MM.1S (cell line): Measurements from ENCODE around the gene FAM24B.

ENCODE experiments used
- EZH2 ChIP-seq: fragments of 300-600 bp; sonication (generic); optimal IDR thresholded peaks from 2 replicates; pipeline ENCODE3; 2017; ENCODE audit warnings: low read depth, mild to moderate bottlenecking, antibody characterized with exemption, low read length, mixed read lengths
- EZH2phosphoT487 ChIP-seq: fragments of 300-600 bp; sonication (generic); IDR thresholded peaks from 2 replicates; pipeline ENCODE4 v1.6.1; 2018; ENCODE audit warnings: antibody characterized with exemption, low read length
- TF ChIP-seq, protein P1 (sequence below): fragments of 300-600 bp; sonication (generic); IDR thresholded peaks from 2 replicates; pipeline ENCODE4 v1.5.1; 2016; ENCODE audit warnings: antibody characterized with exemption, low read length, mixed read lengths

DNA sequence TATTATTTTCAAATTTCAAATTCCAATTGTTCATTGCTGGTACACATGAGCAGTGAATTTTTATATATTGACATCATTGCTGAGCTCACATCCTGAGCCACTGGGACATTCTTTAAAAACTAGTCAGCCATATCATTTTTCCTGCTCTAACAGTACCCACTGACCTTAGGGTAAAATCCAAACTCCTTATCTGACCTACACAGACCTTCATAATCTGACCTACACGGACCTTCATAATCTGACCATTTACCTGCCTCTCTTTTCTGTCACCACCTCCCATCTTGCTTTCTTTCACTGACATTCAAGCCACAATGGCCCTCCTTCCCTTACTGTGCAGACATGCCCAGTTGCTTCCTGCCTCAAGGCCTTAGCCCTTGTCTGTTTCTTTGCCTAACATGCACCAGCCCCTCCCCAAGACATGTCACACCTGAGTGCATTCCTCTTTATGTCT is 17.6 kb downstream of the FAM24B start:
- TF ChIP-seq EZH2phosphoT487 (no peak), EZH2 (no peak)
- TF ChIP-seq, protein P1, sequence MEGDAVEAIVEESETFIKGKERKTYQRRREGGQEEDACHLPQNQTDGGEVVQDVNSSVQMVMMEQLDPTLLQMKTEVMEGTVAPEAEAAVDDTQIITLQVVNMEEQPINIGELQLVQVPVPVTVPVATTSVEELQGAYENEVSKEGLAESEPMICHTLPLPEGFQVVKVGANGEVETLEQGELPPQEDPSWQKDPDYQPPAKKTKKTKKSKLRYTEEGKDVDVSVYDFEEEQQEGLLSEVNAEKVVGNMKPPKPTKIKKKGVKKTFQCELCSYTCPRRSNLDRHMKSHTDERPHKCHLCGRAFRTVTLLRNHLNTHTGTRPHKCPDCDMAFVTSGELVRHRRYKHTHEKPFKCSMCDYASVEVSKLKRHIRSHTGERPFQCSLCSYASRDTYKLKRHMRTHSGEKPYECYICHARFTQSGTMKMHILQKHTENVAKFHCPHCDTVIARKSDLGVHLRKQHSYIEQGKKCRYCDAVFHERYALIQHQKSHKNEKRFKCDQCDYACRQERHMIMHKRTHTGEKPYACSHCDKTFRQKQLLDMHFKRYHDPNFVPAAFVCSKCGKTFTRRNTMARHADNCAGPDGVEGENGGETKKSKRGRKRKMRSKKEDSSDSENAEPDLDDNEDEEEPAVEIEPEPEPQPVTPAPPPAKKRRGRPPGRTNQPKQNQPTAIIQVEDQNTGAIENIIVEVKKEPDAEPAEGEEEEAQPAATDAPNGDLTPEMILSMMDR = no peak
